Cardiac fibroblast (primary cell): ENCODE data around the gene CYP27B1.

Source experiments
- DNase-seq, 2 donors: peaks; one replicate each; pipeline versions ENCODE4 v3.0.0 to v3.0.0-alpha.2; 2010; ENCODE audit warnings: low read depth in 2 of 2
- H3K4me3 ChIP-seq, 2 donors: replicated peaks in 1 of 2; 1 replicate in 1 of 2; 2 replicates in 1 of 2; pipeline ENCODE4 v1.5.1; 2011; ENCODE audit warnings: low read depth in 2 of 2, low read length in 2 of 2, mild to moderate bottlenecking in 2 of 2, moderate library complexity in 1 of 2
- TF ChIP-seq, protein P1 (sequence below): IDR thresholded peaks from one replicate; pipeline ENCODE4 v1.5.1; 2011; ENCODE audit warnings: low read depth, mild to moderate bottlenecking, low read length, inconsistent platforms

CYP27B1 gene

DNA sequence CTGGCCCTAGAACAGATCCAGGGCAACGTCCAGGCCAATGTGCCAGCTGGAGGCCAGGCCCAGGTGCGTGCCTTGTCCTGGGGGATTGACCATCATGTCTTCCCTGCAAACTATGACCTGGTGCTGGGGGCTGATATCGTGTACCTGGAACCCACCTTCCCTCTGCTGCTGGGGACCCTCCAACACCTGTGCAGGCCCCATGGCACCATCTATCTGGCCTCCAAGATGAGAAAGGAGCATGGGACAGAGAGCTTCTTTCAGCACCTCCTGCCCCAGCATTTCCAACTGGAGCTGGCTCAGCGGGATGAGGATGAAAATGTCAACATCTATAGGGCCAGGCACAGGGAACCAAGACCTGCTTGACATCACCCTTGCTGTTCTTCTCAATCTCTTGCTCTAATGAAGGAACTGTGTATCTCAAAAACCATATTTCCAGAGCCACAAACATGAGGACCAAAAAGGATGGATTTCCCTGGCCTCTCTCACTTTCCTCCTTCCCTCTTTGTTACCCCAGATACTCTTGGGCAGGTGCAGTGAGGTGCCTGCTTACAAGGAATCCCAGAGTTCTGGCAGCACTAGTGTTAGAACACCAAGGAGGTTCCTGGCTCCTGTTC, 13.5 kb upstream of the CYP27B1 start:
- H3K4me3 ChIP-seq, result no peak overlapping the region
- TF ChIP-seq, protein P1, sequence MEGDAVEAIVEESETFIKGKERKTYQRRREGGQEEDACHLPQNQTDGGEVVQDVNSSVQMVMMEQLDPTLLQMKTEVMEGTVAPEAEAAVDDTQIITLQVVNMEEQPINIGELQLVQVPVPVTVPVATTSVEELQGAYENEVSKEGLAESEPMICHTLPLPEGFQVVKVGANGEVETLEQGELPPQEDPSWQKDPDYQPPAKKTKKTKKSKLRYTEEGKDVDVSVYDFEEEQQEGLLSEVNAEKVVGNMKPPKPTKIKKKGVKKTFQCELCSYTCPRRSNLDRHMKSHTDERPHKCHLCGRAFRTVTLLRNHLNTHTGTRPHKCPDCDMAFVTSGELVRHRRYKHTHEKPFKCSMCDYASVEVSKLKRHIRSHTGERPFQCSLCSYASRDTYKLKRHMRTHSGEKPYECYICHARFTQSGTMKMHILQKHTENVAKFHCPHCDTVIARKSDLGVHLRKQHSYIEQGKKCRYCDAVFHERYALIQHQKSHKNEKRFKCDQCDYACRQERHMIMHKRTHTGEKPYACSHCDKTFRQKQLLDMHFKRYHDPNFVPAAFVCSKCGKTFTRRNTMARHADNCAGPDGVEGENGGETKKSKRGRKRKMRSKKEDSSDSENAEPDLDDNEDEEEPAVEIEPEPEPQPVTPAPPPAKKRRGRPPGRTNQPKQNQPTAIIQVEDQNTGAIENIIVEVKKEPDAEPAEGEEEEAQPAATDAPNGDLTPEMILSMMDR, result no peak
- DNase-seq, result no peak

DNA sequence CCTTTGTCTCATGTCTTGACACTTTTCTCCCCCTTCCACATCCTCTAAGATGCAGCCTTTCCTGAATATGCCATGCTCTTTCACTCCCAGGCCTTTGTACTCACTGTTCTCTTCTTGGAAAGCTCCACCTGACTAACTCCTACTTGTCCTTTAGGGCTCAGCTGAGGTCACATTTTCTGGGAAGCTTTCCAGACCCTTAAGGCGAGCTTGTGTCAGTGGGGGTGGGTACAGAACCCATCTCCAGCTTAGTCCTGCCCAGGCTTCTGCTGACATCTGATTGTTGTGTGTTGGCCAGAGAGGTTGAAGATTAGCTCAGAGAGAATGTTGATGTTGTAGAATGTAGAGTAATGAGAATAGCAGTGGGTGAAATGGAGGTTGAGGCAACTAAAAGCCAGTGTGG, 12.9 kb upstream of the CYP27B1 start:
- TF ChIP-seq, protein P1, result no peak
- DNase-seq, result peak in 1 of 2 donors; percentile 35
- no peak overlapping the region for H3K4me3 ChIP-seq

DNA sequence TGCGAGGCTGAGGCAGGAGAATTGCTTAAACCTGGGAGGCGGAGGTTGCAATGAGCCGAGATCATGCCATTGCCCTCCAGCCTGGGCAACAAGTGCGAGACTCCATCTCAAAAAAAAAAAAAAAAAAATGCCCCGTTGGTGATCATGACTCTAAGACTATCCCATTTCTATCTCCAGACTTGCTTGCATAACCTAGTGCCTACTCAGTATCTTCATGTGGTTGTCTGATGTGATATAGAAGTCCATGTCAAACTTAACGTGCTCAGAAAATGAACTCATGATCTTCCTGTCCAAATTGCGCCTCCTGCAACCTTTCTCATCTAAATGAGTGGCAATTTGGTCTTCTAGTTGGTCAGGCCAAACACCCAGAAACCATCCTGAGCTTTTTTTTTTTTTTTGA, 11.0 kb upstream of the CYP27B1 start:
- DNase-seq, result no peak
- TF ChIP-seq, protein P1, result no peak
- H3K4me3 ChIP-seq, result no peak overlapping the region

DNA sequence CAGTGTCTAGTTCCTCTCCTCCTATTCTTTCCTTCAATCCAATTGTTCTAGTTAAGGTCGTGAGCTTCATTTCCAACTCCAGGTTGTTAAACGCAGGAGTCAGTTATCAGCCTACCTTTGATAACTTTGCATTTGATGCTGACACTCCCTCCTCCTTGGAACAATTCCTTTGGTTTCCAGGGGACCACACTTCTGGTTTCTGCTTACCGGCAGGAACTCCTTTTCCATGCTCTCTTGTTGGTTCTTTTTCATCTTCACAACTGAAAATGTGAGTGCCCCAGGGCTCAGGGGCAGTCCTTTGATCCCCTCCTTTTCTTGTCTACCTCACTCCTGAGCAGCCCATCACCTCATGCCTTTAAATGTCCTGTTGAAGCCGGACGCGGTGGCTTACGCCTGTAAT, 10.5 kb upstream of the CYP27B1 start:
- H3K4me3 ChIP-seq, result no peak overlapping the region
- no peak for DNase-seq
- TF ChIP-seq, protein P1, result no peak

DNA sequence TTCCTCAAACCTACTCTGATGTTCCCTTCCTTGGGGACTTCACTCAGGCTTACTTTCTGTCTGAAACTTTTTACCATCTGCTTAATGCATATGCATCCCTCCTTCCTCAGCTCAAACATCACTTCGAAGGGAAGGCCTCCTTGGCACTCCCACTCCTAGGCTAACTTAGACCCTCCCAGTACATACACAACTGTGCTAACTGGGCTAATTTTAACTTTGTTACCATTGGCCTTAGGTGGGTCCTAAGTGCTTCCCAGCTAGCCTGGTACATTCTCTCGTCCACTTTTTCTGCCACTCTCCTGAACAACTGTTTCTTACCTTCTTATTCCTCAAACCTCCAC, 9.3 kb upstream of the CYP27B1 start:
- no peak for DNase-seq
- H3K4me3 ChIP-seq, result no peak overlapping the region
- TF ChIP-seq, protein P1, result no peak

DNA sequence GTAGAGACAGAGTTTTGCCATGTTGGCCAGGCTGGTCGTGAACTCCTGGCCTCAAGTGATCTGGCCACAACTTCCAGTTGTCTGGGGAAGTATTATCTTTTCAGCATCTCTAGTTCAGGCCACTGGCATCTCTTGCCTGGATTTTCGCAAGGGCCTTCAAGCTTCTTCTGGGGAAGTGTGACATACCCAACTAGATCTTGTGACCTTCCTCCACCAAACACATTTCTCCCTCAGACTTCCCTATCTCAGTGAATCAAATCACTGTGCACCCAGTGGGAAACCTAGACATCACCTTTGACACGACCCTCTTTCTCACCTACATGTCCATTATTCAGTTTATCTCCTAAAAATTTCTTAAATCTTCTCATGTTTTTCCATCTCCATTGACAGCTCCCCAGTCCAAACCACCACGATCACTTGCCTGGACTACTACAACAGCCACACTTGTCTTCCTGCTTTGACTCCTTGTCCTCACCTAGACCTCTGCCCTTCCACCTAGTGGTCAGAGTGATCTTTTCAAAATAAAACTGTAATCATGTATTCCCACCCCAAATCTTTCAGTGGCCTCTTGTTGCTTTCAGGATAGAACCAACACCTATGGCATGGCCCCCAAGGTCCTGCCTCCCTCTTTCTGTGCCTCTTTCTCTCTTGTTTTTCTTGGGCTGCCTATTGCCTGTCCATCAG, 8.8 kb upstream of the CYP27B1 start:
- H3K4me3 ChIP-seq, result no peak overlapping the region
- TF ChIP-seq, protein P1, result no peak
- no peak for DNase-seq
